A673 (cell line): ENCODE results near the gene NRAS. TPM values are rescaled to one million over a fixed set of nuclear protein-coding genes. Genes with fewer than 3 reads are reported as not detected.

ENCODE experiments used
- BruUV-seq: library from RNA; stranded (reverse); fragments of 400-500 nt; replicated peaks from 2 replicates; lab custom pipeline; 2021; lab: Mats Ljungman, UMichigan
- CTCF ChIA-PET: fragments of 300-600 bp; sonication (Branson Sonifier 250); formaldehyde crosslinking; loops from one replicate; lab custom pipeline; 2022; ENCODE audit warnings: antibody characterized with exemption; lab: Charles Lee
- POLR2A ChIA-PET: fragments of 300-600 bp; sonication (Branson Sonifier 250); formaldehyde crosslinking; loops from one replicate; lab custom pipeline; 2022; ENCODE audit warnings: antibody characterized with exemption; ENCODE audit not compliant: low non-redundant PET; lab: Charles Lee
- DNase-seq: peaks from one replicate; pipeline ENCODE4 v3.0.0-alpha.2; 2015; ENCODE audit warnings: low spot score
- H3K27ac ChIP-seq: fragments of 200-600 bp; sonication (generic); 2 replicates; pipeline ENCODE4 v1.5.1; 2016; ENCODE audit warnings: mixed run types, low read depth, mild to moderate bottlenecking, mixed read lengths, antibody characterized with exemption, low read length; ENCODE audit not compliant: poor library complexity, severe bottlenecking
- H3K27me3 ChIP-seq: fragments of 200-600 bp; sonication (generic); replicated peaks from 2 replicates; pipeline ENCODE4 v1.6.1; 2017; ENCODE audit warnings: mixed run types, low read depth, mild to moderate bottlenecking, mixed read lengths, antibody characterized with exemption, low read length; ENCODE audit not compliant: insufficient read depth, poor library complexity
- H3K36me3 ChIP-seq: fragments of 200-600 bp; sonication (generic); 2 replicates; pipeline ENCODE4 v1.6.1; 2016; ENCODE audit warnings: mixed run types, mild to moderate bottlenecking, mixed read lengths, antibody characterized with exemption, low read length; ENCODE audit not compliant: insufficient read depth, poor library complexity, severe bottlenecking
- H3K4me1 ChIP-seq: fragments of 200-600 bp; sonication (generic); 2 replicates; pipeline ENCODE4 v1.6.1; 2017; ENCODE audit warnings: mixed run types, mild to moderate bottlenecking, mixed read lengths, antibody characterized with exemption, low read length; ENCODE audit not compliant: insufficient read depth, poor library complexity, severe bottlenecking
- H3K4me3 ChIP-seq: fragments of 200-600 bp; sonication (generic); 2 replicates; pipeline ENCODE4 v1.5.1; 2016; ENCODE audit warnings: low read depth, mixed run types, mild to moderate bottlenecking, mixed read lengths, low read length; ENCODE audit not compliant: poor library complexity, severe bottlenecking
- H3K9me3 ChIP-seq: fragments of 200-600 bp; sonication (generic); 2 replicates; pipeline ENCODE4 v1.6.1; 2016; ENCODE audit warnings: mixed run types, low read depth, mild to moderate bottlenecking, mixed read lengths, antibody characterized with exemption, low read length; ENCODE audit not compliant: poor library complexity, severe bottlenecking
- CTCF ChIP-seq: fragments of 300-800, 200-600 bp; sonication (generic); conservative IDR thresholded peaks from 2 replicates; pipeline ENCODE4 v1.5.1; 2017; ENCODE audit warnings: low read depth, mild to moderate bottlenecking, antibody characterized with exemption, low read length, moderate library complexity, mixed read lengths
- EZH2 ChIP-seq: fragments of 200-600 bp; sonication (generic); IDR thresholded peaks from 2 replicates; pipeline ENCODE4 v1.6.1; 2017; ENCODE audit warnings: borderline replicate concordance, low read depth, mild to moderate bottlenecking, mixed read lengths, antibody characterized with exemption, low read length; ENCODE audit not compliant: poor library complexity, severe bottlenecking
- intact Hi-C: fragments of 100-400 bp; cut with micrococcal nuclease; formaldehyde crosslinking; loops from one replicate; pipeline ENCODE4 v1.10.0; 2022; ENCODE audit not compliant: unreplicated experiment
- total RNA-seq: library from RNA; stranded (reverse); gene quantifications from 2 replicates; pipeline ENCODE4 v1.2.3, GENCODE V29; 2021

The NRAS gene
- total RNA-seq, 1 experiment from 2014 or later = 79.1 TPM

DNA sequence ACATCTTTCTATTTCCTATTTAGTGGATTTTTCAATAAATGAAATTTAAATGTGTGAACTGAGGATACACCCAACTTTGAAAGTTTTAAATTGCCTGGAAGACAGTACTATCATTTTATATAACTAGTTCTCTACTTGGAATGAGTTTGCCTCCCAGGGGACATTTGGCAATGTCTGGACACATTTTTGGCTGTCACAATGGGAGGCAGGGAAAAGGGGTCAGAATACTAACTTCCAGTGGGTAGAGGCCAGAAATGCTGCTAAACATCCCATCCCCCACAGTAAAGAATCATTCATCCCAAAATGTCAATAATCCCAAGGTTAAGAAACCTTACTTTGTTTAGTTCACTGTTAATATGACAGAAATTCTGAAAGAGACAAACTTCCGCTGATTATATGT, 13.2 kb upstream of the NRAS start:
- no peak for DNase-seq
- Histone ChIP-seq H3K9me3 (no peaks in the 10 kb centered on the region), H3K27me3 (no peaks in the 10 kb centered on the region), H3K36me3 (peaks cover 98% of the 10 kb centered on the region), H3K4me3 (no peak overlapping the region), H3K27ac (no peak overlapping the region), H3K4me1 (no peaks in the 10 kb centered on the region)
- POLR2A ChIA-PET = no interaction called here
- intact Hi-C loops = no loop called here
- TF ChIP-seq CTCF (no peak), EZH2 (no peak)
- TSS peak; percentile 3 for BruUV-seq
- CTCF ChIA-PET = no interaction called here

- intact Hi-C loops = no loop called here
- ChIA-PET CTCF (no interaction called here), POLR2A (no interaction called here)
- Histone ChIP-seq H3K27me3 (no peaks in the 10 kb centered on the region), H3K36me3 (peaks cover 98% of the 10 kb centered on the region), H3K4me1 (no peaks in the 10 kb centered on the region), H3K9me3 (no peaks in the 10 kb centered on the region), H3K4me3 (no peak overlapping the region), H3K27ac (no peak overlapping the region)
- no TSS peak for BruUV-seq
- DNase-seq = no peak
- TF ChIP-seq EZH2 (no peak), CTCF (no peak)
These were observed 12.0 kb upstream of the NRAS start for GRCh38 chr1:114728553-114728952.

DNA sequence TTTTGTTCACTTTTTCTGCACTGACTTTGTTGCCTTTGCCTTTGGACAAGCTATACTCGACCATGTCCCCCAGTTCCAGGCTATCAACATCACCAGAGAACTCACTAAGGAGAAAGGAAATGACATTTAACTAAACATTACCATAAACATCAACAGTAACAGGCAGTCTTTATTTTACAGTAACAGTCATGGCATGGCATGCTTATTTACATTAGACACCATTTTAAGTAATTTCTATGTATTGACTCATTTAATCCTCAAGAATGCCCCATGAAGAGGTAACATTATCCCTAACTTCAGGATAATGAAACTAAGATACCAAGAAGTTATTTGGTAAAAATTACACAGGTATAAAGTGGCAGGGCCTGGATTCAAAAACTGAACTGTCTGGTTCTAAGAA, 8.7 kb upstream of the NRAS start:
- POLR2A ChIA-PET = no interaction called here
- H3K27ac ChIP-seq = no peak overlapping the region
- no peaks in the 10 kb centered on the region for H3K9me3 ChIP-seq
- BruUV-seq = no TSS peak
- CTCF ChIA-PET = no interaction called here
- DNase-seq = no peak
- H3K36me3 ChIP-seq = peaks cover 98% of the 10 kb centered on the region
- no peak for TF ChIP-seq CTCF
- no peak for TF ChIP-seq EZH2
- no peaks in the 10 kb centered on the region for H3K4me1 ChIP-seq
- no peaks in the 10 kb centered on the region for H3K27me3 ChIP-seq
- intact Hi-C loops = no loop called here
- no peak overlapping the region for H3K4me3 ChIP-seq
